ENCODE measurements around the gene DNAJC22.
"Not testable (repeated sequence)": the region's sequence is repeated elsewhere in the genome, so short reads cannot be mapped to it uniquely, and the experiment has no call there.

The DNAJC22 gene

GRCh38 chr12:49377386-49377785, 30.7 kb downstream of the DNAJC22 start:
- no peak for DNase-seq

DNA sequence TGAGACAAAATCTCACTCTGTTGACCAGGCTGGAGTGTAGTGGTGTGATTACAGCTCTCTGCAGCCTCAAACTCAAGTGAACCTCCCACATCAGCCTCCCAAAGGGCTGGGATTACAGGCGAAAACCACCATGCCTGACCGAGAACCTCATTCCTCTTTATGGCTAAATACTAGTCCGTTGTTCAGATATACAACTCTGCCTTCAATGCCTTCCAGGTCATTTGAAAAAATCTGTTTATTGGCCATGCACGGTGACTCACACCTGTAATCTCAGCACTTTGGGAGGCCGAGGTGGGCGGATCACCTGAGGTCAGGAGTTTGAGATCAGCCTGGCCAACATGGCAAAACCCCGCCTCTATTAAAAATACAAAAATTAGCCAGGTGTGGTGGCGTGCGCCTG, 33.5 kb downstream of the DNAJC22 start:
- DNase-seq, result not testable (repeated sequence)

DNA sequence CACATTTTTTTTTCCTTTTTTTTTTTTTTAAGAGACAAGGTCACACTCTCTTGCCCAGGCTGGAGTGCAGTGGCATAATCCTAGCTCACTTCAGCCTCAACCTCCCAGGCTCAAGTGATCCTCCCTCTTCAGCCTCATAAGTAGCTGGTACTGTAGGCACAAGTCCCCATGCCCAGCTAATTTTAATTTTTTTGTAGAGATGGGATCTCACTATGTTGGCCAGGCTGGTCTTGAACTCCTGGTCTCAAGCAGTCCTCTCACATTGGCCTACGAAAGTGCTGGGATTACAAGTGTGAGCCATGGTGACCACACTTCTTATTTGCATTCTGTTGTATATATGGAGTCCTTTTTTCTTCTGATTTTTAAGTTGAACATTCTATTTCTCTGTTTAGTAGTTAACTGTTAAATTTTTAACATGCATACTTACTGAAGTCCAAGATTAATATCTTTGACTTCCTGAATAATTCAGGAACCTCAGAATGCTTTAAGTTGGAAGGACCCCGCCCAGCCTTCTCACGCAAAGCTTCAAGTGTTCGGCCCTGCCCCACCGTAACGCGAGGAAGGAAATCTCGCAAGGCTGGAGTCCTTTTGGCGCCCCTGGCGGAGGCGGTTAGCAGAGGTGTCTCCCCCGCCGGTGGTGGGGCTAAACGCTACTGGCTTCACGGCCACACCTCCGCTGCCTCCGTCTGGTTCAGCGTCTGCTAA, 42.1 kb downstream of the DNAJC22 start:
- DNase-seq, result peak; percentile 90

- DNase-seq, result no peak
Observed at GRCh38 chr12:49389387-49389703, 42.7 kb downstream of the DNAJC22 start.

GRCh38 chr12:49397000-49397399, 50.3 kb downstream of the DNAJC22 start:
- DNase-seq, result no peak

DNA sequence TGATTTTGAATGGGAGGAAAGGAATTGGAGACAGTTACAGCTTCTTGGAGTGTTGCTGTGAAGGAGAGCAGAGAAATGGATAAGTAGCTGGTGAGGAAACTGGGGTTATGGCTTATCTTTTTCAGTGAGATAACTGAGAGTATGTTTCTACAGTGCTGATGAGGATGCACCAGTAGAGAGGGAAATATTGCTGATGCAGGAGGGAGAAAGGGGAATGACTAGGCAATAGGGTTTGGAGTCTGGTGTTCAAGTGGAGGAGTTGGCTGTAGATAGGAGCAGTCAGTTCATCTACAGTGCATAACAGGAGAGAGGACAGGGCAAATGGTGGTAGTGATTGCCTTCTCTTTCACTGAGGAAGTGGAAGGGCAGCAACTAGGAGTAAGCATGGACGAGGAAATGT, 53.6 kb downstream of the DNAJC22 start:
- DNase-seq, result no peak
